ENCODE measurements around the gene GLIPR1L2. TPM values are rescaled to one million over a fixed set of nuclear protein-coding genes. Genes with fewer than 3 reads are reported as not detected.
"Not testable (repeated sequence)": the region's sequence is repeated elsewhere in the genome, so short reads cannot be mapped to it uniquely, and the experiment has no call there.

GLIPR1L2 gene
- total and polyA plus RNA-seq, 2 donors: 2.4 to 3.2 TPM

- 72% methylated on average over 3 of the region's 3 CpGs for WGBS
- H3K27ac ChIP-seq (ENCODE audit: low read depth); H3K4me1 ChIP-seq (ENCODE audit: insufficient read depth): not testable (repeated sequence)
Measured at GRCh38 chr12:75442454-75442853, 51.6 kb downstream of the GLIPR1L2 start.

GRCh38 chr12:75443709-75444108 lies 52.8 kb downstream of the GLIPR1L2 start:
- Histone ChIP-seq H3K4me3 (ENCODE audit: low read depth, low read length) (no peak overlapping the region), H3K36me3 (ENCODE audit: insufficient read depth) (no peaks in the 10 kb centered on the region), H3K27ac (ENCODE audit: low read depth) (no peak overlapping the region), H3K4me1 (ENCODE audit: insufficient read depth) (no peaks in the 10 kb centered on the region)
- no peak for DNase-seq (ENCODE audit: extremely low spot score)
- WGBS: 39% methylated on average over 3 of the region's 3 CpGs

More at GRCh38 chr12:75442454-75442853, 51.6 kb downstream of the GLIPR1L2 start:
- H3K36me3 ChIP-seq (ENCODE audit: insufficient read depth); H3K4me3 ChIP-seq (ENCODE audit: low read depth, low read length); DNase-seq (ENCODE audit: extremely low spot score): not testable (repeated sequence)

GRCh38 chr12:75444429-75445136 lies 53.7 kb downstream of the GLIPR1L2 start:
- no peak overlapping the region for H3K27ac ChIP-seq (ENCODE audit: low read depth)
- no peaks in the 10 kb centered on the region for H3K4me1 ChIP-seq (ENCODE audit: insufficient read depth)
- no peak overlapping the region for H3K4me3 ChIP-seq (ENCODE audit: low read depth, low read length)
- no peak for DNase-seq (ENCODE audit: extremely low spot score)
- H3K36me3 ChIP-seq (ENCODE audit: insufficient read depth): no peaks in the 10 kb centered on the region
- WGBS: 71% methylated on average over 6 of the region's 6 CpGs

- 65% methylated on average over 7 of the region's 7 CpGs for whole genome bisulfite sequencing
Measured at GRCh38 chr12:75445137-75445507, 54.2 kb downstream of the GLIPR1L2 start.

GRCh38 chr12:75446857-75447256 lies 56.0 kb downstream of the GLIPR1L2 start:
- Histone ChIP-seq H3K36me3 (ENCODE audit: insufficient read depth) (no peaks in the 10 kb centered on the region), H3K4me3 (ENCODE audit: low read depth, low read length) (no peak overlapping the region), H3K4me1 (ENCODE audit: insufficient read depth) (no peaks in the 10 kb centered on the region), H3K27ac (ENCODE audit: low read depth) (no peak overlapping the region)
- no peak for DNase-seq (ENCODE audit: extremely low spot score)

More at GRCh38 chr12:75445137-75445507, 54.2 kb downstream of the GLIPR1L2 start:
- H3K4me1 ChIP-seq (ENCODE audit: insufficient read depth); DNase-seq (ENCODE audit: extremely low spot score); H3K4me3 ChIP-seq (ENCODE audit: low read depth, low read length); H3K36me3 ChIP-seq (ENCODE audit: insufficient read depth); H3K27ac ChIP-seq (ENCODE audit: low read depth): not testable (repeated sequence)

GRCh38 chr12:75447691-75448393 lies 57.0 kb downstream of the GLIPR1L2 start:
- no peak overlapping the region for H3K27ac ChIP-seq (ENCODE audit: low read depth)
- H3K4me1 ChIP-seq (ENCODE audit: insufficient read depth): no peaks in the 10 kb centered on the region
- no peak for DNase-seq (ENCODE audit: extremely low spot score)
- H3K36me3 ChIP-seq (ENCODE audit: insufficient read depth): no peaks in the 10 kb centered on the region
- H3K4me3 ChIP-seq (ENCODE audit: low read depth, low read length): no peak overlapping the region
- WGBS: 74% methylated on average over 4 of the region's 4 CpGs

- no peak overlapping the region for H3K4me3 ChIP-seq (ENCODE audit: low read depth, low read length)
- no peak overlapping the region for H3K27ac ChIP-seq (ENCODE audit: low read depth)
- no peak for DNase-seq (ENCODE audit: extremely low spot score)
- no peaks in the 10 kb centered on the region for H3K36me3 ChIP-seq (ENCODE audit: insufficient read depth)
- H3K4me1 ChIP-seq (ENCODE audit: insufficient read depth): no peaks in the 10 kb centered on the region
- 81% methylated on average over 3 of the region's 3 CpGs for WGBS
Measured at GRCh38 chr12:75452675-75453330, 61.9 kb downstream of the GLIPR1L2 start.

- Histone ChIP-seq H3K36me3 (ENCODE audit: insufficient read depth) (no peaks in the 10 kb centered on the region), H3K27ac (ENCODE audit: low read depth) (no peak overlapping the region), H3K4me3 (ENCODE audit: low read depth, low read length) (no peak overlapping the region), H3K4me1 (ENCODE audit: insufficient read depth) (no peaks in the 10 kb centered on the region)
- WGBS: 74% methylated on average over 5 of the region's 5 CpGs
- no peak for DNase-seq (ENCODE audit: extremely low spot score)
Measured at GRCh38 chr12:75455839-75456238, 65.0 kb downstream of the GLIPR1L2 start.

- Histone ChIP-seq H3K36me3 (ENCODE audit: insufficient read depth) (no peaks in the 10 kb centered on the region), H3K4me3 (ENCODE audit: low read depth, low read length) (no peak overlapping the region), H3K27ac (ENCODE audit: low read depth) (no peak overlapping the region), H3K4me1 (ENCODE audit: insufficient read depth) (no peaks in the 10 kb centered on the region)
- DNase-seq (ENCODE audit: extremely low spot score): no peak
- WGBS: 23% methylated on average over 1 of the region's 1 CpG
Measured at GRCh38 chr12:75457191-75457590, 66.3 kb downstream of the GLIPR1L2 start.

- not testable (repeated sequence) for H3K36me3 ChIP-seq (ENCODE audit: insufficient read depth); DNase-seq (ENCODE audit: extremely low spot score); H3K27ac ChIP-seq (ENCODE audit: low read depth); H3K4me1 ChIP-seq (ENCODE audit: insufficient read depth); H3K4me3 ChIP-seq (ENCODE audit: low read depth, low read length)
- WGBS: 79% methylated on average over 9 of the region's 9 CpGs
Measured at GRCh38 chr12:75457866-75458265, 67.0 kb downstream of the GLIPR1L2 start.

GRCh38 chr12:75459755-75460154 lies 68.9 kb downstream of the GLIPR1L2 start:
- Histone ChIP-seq H3K4me3 (ENCODE audit: low read depth, low read length) (no peak overlapping the region), H3K27ac (ENCODE audit: low read depth) (no peak overlapping the region), H3K36me3 (ENCODE audit: insufficient read depth) (no peaks in the 10 kb centered on the region), H3K4me1 (ENCODE audit: insufficient read depth) (no peaks in the 10 kb centered on the region)
- no peak for DNase-seq (ENCODE audit: extremely low spot score)
- WGBS: 85% methylated on average over 3 of the region's 3 CpGs

GRCh38 chr12:75460204-75460603 lies 69.3 kb downstream of the GLIPR1L2 start:
- Histone ChIP-seq H3K4me1 (ENCODE audit: insufficient read depth) (no peaks in the 10 kb centered on the region), H3K36me3 (ENCODE audit: insufficient read depth) (no peaks in the 10 kb centered on the region), H3K4me3 (ENCODE audit: low read depth, low read length) (no peak overlapping the region), H3K27ac (ENCODE audit: low read depth) (no peak overlapping the region)
- DNase-seq (ENCODE audit: extremely low spot score): no peak

- Histone ChIP-seq H3K27ac (ENCODE audit: low read depth) (no peak overlapping the region), H3K4me1 (ENCODE audit: insufficient read depth) (no peaks in the 10 kb centered on the region), H3K36me3 (ENCODE audit: insufficient read depth) (no peaks in the 10 kb centered on the region), H3K4me3 (ENCODE audit: low read depth, low read length) (no peak overlapping the region)
- DNase-seq (ENCODE audit: extremely low spot score): no peak
- WGBS: 88% methylated on average over 6 of the region's 6 CpGs
Measured at GRCh38 chr12:75471902-75472890, 81.3 kb downstream of the GLIPR1L2 start.
